Mesenchymal stem cell (in vitro differentiated cells and primary cell): ENCODE results near the gene PPFIBP2.
A peak's percentile ranks its signal among the peaks of the same experiment; 100 is the strongest.

ENCODE experiments used
- DNase-seq: peaks from one replicate; pipeline ENCODE4 v3.0.0-alpha.2; 2013
- H2AFZ ChIP-seq: one replicate; pipeline ENCODE4 v1.6.1; 2013; ENCODE audit warnings: low read depth, mild to moderate bottlenecking, control low read depth, inconsistent platforms, low read length, moderate library complexity
- H2AK5ac ChIP-seq: 2 replicates; pipeline ENCODE4 v1.6.1; 2013; ENCODE audit warnings: low read length, moderate library complexity, mild to moderate bottlenecking, inconsistent platforms; ENCODE audit not compliant: severe bottlenecking
- H2BK120ac ChIP-seq: one replicate; pipeline ENCODE4 v1.6.1; 2013; ENCODE audit warnings: low read depth, mild to moderate bottlenecking, inconsistent platforms, low read length, moderate library complexity
- H2BK12ac ChIP-seq, 2 experiments: one replicate each; pipeline ENCODE4 v1.6.1; 2013; ENCODE audit warnings: inconsistent platforms in 2 of 2, low read length in 2 of 2, mild to moderate bottlenecking in 2 of 2, moderate library complexity in 2 of 2, control low read depth in 1 of 2
- H2BK15ac ChIP-seq: one replicate; pipeline ENCODE4 v1.6.1; 2013; ENCODE audit warnings: mild to moderate bottlenecking, low read depth, inconsistent platforms; ENCODE audit not compliant: poor library complexity, severe bottlenecking
- H2BK5ac ChIP-seq: 2 replicates; pipeline ENCODE4 v1.6.1; 2013; ENCODE audit warnings: low read depth, mild to moderate bottlenecking, low read length, control low read depth, inconsistent platforms; ENCODE audit not compliant: poor library complexity, severe bottlenecking
- H3K14ac ChIP-seq, 2 experiments: one replicate each; pipeline ENCODE4 v1.6.1; 2013; ENCODE audit warnings: inconsistent platforms in 2 of 2, low read length in 2 of 2, control low read depth in 1 of 2, mild to moderate bottlenecking in 1 of 2, moderate library complexity in 1 of 2
- H3K18ac ChIP-seq, 2 experiments: one replicate each; pipeline ENCODE4 v1.6.1; 2013; ENCODE audit warnings: inconsistent platforms in 2 of 2, low read length in 2 of 2, control low read depth in 1 of 2, low read depth in 1 of 2, mild to moderate bottlenecking in 1 of 2
- H3K23ac ChIP-seq, 2 experiments: one replicate each; pipeline ENCODE4 v1.6.1; 2013; ENCODE audit warnings: inconsistent platforms in 2 of 2, low read length in 2 of 2, mild to moderate bottlenecking in 2 of 2, moderate library complexity in 2 of 2, control low read depth in 1 of 2
- H3K27ac ChIP-seq: 2 replicates; pipeline ENCODE4 v1.5.1; 2013; ENCODE audit warnings: mild to moderate bottlenecking, moderate library complexity, low read length, control low read depth, inconsistent platforms; ENCODE audit not compliant: poor library complexity, severe bottlenecking
- H3K27me3 ChIP-seq, 2 experiments: 2 replicates each; pipeline versions ENCODE4 v1.6.1 to v1.7.0; 2013; ENCODE audit warnings: low read length in 2 of 2, mild to moderate bottlenecking in 2 of 2, moderate library complexity in 2 of 2, control low read depth in 1 of 2, inconsistent platforms in 1 of 2; ENCODE audit not compliant: control insufficient read depth in 1 of 2, insufficient read depth in 1 of 2
- H3K36me3 ChIP-seq, 2 experiments: 2 replicates each; pipeline versions ENCODE4 v1.6.1 to v1.7.0; 2013; ENCODE audit warnings: low read length in 2 of 2, control low read depth in 1 of 2, inconsistent platforms in 1 of 2, low read depth in 1 of 2, mild to moderate bottlenecking in 1 of 2; ENCODE audit not compliant: insufficient read depth in 2 of 2, control insufficient read depth in 1 of 2
- H3K4ac ChIP-seq, 2 experiments: one replicate each; pipeline ENCODE4 v1.6.1; 2013; ENCODE audit warnings: inconsistent platforms in 2 of 2, low read length in 2 of 2, mild to moderate bottlenecking in 2 of 2, moderate library complexity in 2 of 2, control low read depth in 1 of 2, low read depth in 1 of 2
- H3K4me1 ChIP-seq: 2 replicates; pipeline ENCODE4 v1.6.1; 2013; ENCODE audit warnings: low read depth, low read length, control low read depth; ENCODE audit not compliant: control insufficient read depth, insufficient read depth
- H3K4me2 ChIP-seq: 2 replicates; pipeline ENCODE4 v1.6.1; 2013; ENCODE audit warnings: low read length, mild to moderate bottlenecking, inconsistent platforms; ENCODE audit not compliant: poor library complexity, severe bottlenecking
- H3K4me3 ChIP-seq, 2 experiments: 2 replicates each; pipeline versions ENCODE4 v1.5.1 to v1.7.0; 2013; ENCODE audit warnings: low read length in 2 of 2, mild to moderate bottlenecking in 2 of 2, control low read depth in 1 of 2, low read depth in 1 of 2; ENCODE audit not compliant: insufficient read depth in 1 of 2
- H3K79me1 ChIP-seq: replicated peaks from 2 replicates; pipeline ENCODE4 v1.6.1; 2013; ENCODE audit warnings: mild to moderate bottlenecking, control low read depth, low read length, inconsistent platforms; ENCODE audit not compliant: poor library complexity, severe bottlenecking
- H3K9ac ChIP-seq: 2 replicates; pipeline ENCODE4 v1.7.0; 2013; ENCODE audit warnings: mild to moderate bottlenecking, low read length, moderate library complexity
- H3K9me3 ChIP-seq: 2 replicates; pipeline ENCODE4 v1.7.0; 2013; ENCODE audit warnings: mild to moderate bottlenecking, low read length; ENCODE audit not compliant: control insufficient read depth
- H4K8ac ChIP-seq: one replicate; pipeline ENCODE4 v1.6.1; 2013; ENCODE audit warnings: inconsistent platforms, mild to moderate bottlenecking, low read length, moderate library complexity
- H4K91ac ChIP-seq: one replicate; pipeline ENCODE4 v1.6.1; 2013; ENCODE audit warnings: mild to moderate bottlenecking, low read length, inconsistent platforms
- WGBS: methylation state at CpG from one replicate; pipeline ENCODE4 v1.1.7; 2013; ENCODE audit warnings: mixed read lengths; 5-methylcytosine and 5-hydroxymethylcytosine counted together

Gene PPFIBP2

GRCh38 chr11:7534042-7534378, 20.2 kb downstream of the PPFIBP2 start:
- no peak overlapping the region for H2BK120ac ChIP-seq
- H3K4me1 ChIP-seq = no peaks in the 10 kb centered on the region
- H3K18ac ChIP-seq = no peak overlapping the region

DNA sequence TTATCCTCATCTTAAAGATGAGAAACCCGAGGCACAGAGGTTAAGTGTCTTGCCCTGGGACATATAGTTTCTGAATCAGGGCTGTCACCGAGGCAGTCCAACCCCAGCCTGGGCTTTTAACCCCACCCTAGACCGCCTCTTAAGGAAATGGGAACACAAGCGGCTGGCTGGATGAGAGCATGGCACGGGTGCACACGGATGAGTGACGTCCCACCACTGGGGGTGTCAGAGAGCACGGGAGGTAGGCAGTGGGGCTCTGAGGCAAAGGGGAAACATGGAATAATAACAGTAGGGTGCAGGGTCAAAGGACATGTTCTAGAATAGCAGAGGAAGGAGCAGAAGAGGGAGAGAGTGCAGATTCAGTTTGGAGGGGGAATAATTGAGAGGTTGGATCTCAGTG, 22.3 kb downstream of the PPFIBP2 start:
- H2AFZ ChIP-seq = no peak overlapping the region
- peaks cover 0 to 44% of the 10 kb centered on the region in 2 experiments for H3K27me3 ChIP-seq
- 42% methylated on average over 8 of the region's 8 CpGs for WGBS
- H3K9ac ChIP-seq = no peak overlapping the region
- no peaks in the 10 kb centered on the region for H3K79me1 ChIP-seq
- no peak overlapping the region for H3K4me3 ChIP-seq
- no peak overlapping the region for H2BK12ac ChIP-seq
- no peak overlapping the region for H3K27ac ChIP-seq
- H4K91ac ChIP-seq = no peak overlapping the region
- no peak overlapping the region for H2BK15ac ChIP-seq
- no peaks in the 10 kb centered on the region for H3K9me3 ChIP-seq
- H2BK120ac ChIP-seq = no peak overlapping the region
- H3K4ac ChIP-seq = no peak overlapping the region
- no peak overlapping the region for H3K4me2 ChIP-seq
- H2AK5ac ChIP-seq = no peak overlapping the region
- peak overlapping the region in 1 of 2 experiments; percentile 70 for H3K23ac ChIP-seq
- no peak overlapping the region for H2BK5ac ChIP-seq
- H4K8ac ChIP-seq = no peak overlapping the region
- H3K18ac ChIP-seq = no peak overlapping the region
- no peak for DNase-seq
- no peaks in the 10 kb centered on the region for H3K36me3 ChIP-seq
- H3K4me1 ChIP-seq = no peaks in the 10 kb centered on the region
- H3K14ac ChIP-seq = no peak overlapping the region

More at GRCh38 chr11:7534042-7534378, 20.2 kb downstream of the PPFIBP2 start:
- Histone ChIP-seq H4K91ac (no peak overlapping the region), H3K23ac (no peak overlapping the region), H3K27me3 (peaks cover 0 to 30% of the 10 kb centered on the region in 2 experiments), H3K4me2 (no peak overlapping the region), H3K27ac (no peak overlapping the region), H3K9me3 (no peaks in the 10 kb centered on the region), H3K4me3 (no peak overlapping the region), H3K79me1 (no peaks in the 10 kb centered on the region), H2AFZ (no peak overlapping the region), H3K36me3 (no peaks in the 10 kb centered on the region), H3K9ac (no peak overlapping the region), H2AK5ac (no peak overlapping the region), H2BK12ac (no peak overlapping the region), H4K8ac (no peak overlapping the region), H2BK15ac (no peak overlapping the region), H3K14ac (no peak overlapping the region), H3K4ac (no peak overlapping the region), H2BK5ac (no peak overlapping the region)
- no peak for DNase-seq

DNA sequence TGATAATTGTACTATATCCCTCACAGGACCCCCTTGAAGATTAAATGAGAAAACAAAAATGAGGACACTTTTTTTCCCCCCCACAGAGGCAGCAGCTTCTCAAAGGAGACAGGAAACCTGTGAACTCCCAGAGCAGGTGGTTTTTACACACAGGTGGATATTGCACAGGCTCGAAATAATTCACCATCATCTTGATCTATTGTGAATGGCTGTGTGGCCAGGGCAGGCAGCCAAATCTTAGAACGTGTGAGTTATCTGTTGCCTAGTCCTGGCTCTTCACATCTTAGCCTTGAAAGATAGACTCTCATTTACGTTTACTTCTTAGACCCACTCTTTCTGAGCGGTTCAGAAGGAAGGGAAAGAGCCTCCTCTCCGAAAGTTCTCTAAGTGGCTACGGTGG, 23.5 kb downstream of the PPFIBP2 start:
- H3K27me3 ChIP-seq = peaks cover 0 to 44% of the 10 kb centered on the region in 2 experiments
- no peak overlapping the region for H4K91ac ChIP-seq
- H3K36me3 ChIP-seq = no peaks in the 10 kb centered on the region
- no peak overlapping the region for H4K8ac ChIP-seq
- H3K18ac ChIP-seq = no peak overlapping the region
- H3K79me1 ChIP-seq = no peaks in the 10 kb centered on the region
- H2AFZ ChIP-seq = no peak overlapping the region
- no peak overlapping the region for H2AK5ac ChIP-seq
- no peak overlapping the region for H3K4me3 ChIP-seq
- WGBS = 83% methylated on average over 6 of the region's 6 CpGs
- no peaks in the 10 kb centered on the region for H3K9me3 ChIP-seq
- no peak overlapping the region for H3K14ac ChIP-seq
- H2BK120ac ChIP-seq = no peak overlapping the region
- H2BK15ac ChIP-seq = no peak overlapping the region
- H3K9ac ChIP-seq = no peak overlapping the region
- no peak overlapping the region for H3K4me2 ChIP-seq
- no peak overlapping the region for H3K4ac ChIP-seq
- no peaks in the 10 kb centered on the region for H3K4me1 ChIP-seq
- no peak overlapping the region for H2BK12ac ChIP-seq
- no peak for DNase-seq
- H2BK5ac ChIP-seq = no peak overlapping the region
- no peak overlapping the region for H3K23ac ChIP-seq
- H3K27ac ChIP-seq = no peak overlapping the region

DNA sequence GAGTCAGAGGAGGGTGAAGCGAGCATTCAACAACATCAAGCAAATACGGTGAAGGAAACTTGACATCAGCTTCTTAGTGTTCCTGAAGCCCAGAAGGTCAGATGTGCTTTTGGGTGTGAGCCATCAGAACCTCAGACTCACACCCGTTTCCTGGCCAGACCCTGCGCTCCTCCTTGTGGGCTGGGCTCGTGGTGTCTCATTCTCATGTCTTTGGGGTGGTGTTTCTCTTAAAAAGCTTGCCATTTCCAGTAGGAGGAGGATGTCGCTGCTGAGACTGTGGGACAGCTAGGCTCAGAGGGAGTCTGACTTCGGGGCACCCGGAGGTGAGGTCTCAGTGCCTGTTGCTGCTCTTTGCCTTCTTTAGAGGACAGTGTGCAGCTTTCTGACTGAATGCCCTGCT, 24.2 kb downstream of the PPFIBP2 start:
- Histone ChIP-seq H3K4me3 (peak overlapping the region in 1 of 2 experiments; percentile 63), H3K79me1 (no peaks in the 10 kb centered on the region), H3K4me1 (no peaks in the 10 kb centered on the region), H4K91ac (no peak overlapping the region), H3K9ac (peak overlapping the region; percentile 40), H3K27me3 (peaks cover 0 to 44% of the 10 kb centered on the region in 2 experiments), H2BK15ac (no peak overlapping the region), H2AFZ (no peak overlapping the region), H3K9me3 (no peaks in the 10 kb centered on the region), H3K27ac (no peak overlapping the region), H3K4me2 (no peak overlapping the region), H2BK5ac (no peak overlapping the region), H3K14ac (no peak overlapping the region), H3K36me3 (no peaks in the 10 kb centered on the region), H4K8ac (no peak overlapping the region), H2AK5ac (no peak overlapping the region), H2BK120ac (no peak overlapping the region), H3K4ac (no peak overlapping the region), H3K23ac (no peak overlapping the region), H3K18ac (no peak overlapping the region), H2BK12ac (no peak overlapping the region)
- DNase-seq = no peak
- 76% methylated on average over 8 of the region's 8 CpGs for WGBS
